NCI-H226 (cell line): Measurements from ENCODE around the gene DNMT3A.

Experiments used
- DNase-seq: peaks from one replicate; pipeline ENCODE4 v3.0.0-alpha.2; 2015

DNMT3A gene

GRCh38 chr2:25323610-25324189 lies 18.0 kb downstream of the DNMT3A start:
- DNase-seq, result no peak

- DNase-seq, result no peak
Measured at GRCh38 chr2:25323042-25323514, 18.6 kb downstream of the DNMT3A start.

GRCh38 chr2:25322312-25322711 lies 19.4 kb downstream of the DNMT3A start:
- no peak for DNase-seq

- DNase-seq, result no peak
Measured at GRCh38 chr2:25320077-25320476, 21.6 kb downstream of the DNMT3A start.

- DNase-seq, result no peak
Measured at GRCh38 chr2:25316101-25316500, 25.6 kb downstream of the DNMT3A start.

- DNase-seq, result no peak
Measured at GRCh38 chr2:25315316-25315680, 26.4 kb downstream of the DNMT3A start.

GRCh38 chr2:25314514-25315315 lies 27.0 kb downstream of the DNMT3A start:
- DNase-seq, result peak; percentile 32

- DNase-seq, result no peak
Measured at GRCh38 chr2:25313711-25314513, 27.8 kb downstream of the DNMT3A start.

GRCh38 chr2:25312958-25313710 lies 28.6 kb downstream of the DNMT3A start:
- no peak for DNase-seq

- DNase-seq, result no peak
Measured at GRCh38 chr2:25311865-25312575, 29.7 kb downstream of the DNMT3A start.

GRCh38 chr2:25310965-25311864 lies 30.5 kb downstream of the DNMT3A start:
- no peak for DNase-seq

- no peak for DNase-seq
Measured at GRCh38 chr2:25310709-25310964, 31.1 kb downstream of the DNMT3A start.

- DNase-seq, result no peak
Measured at GRCh38 chr2:25309402-25309801, 32.3 kb downstream of the DNMT3A start.

- no peak for DNase-seq
Measured at GRCh38 chr2:25308599-25308998, 33.1 kb downstream of the DNMT3A start.

- no peak for DNase-seq
Measured at GRCh38 chr2:25307949-25308557, 33.7 kb downstream of the DNMT3A start.

- no peak for DNase-seq
Measured at GRCh38 chr2:25306777-25307368, 34.9 kb downstream of the DNMT3A start.

- no peak for DNase-seq
Measured at GRCh38 chr2:25305775-25306174, 36.0 kb downstream of the DNMT3A start.

GRCh38 chr2:25304826-25305596 lies 36.7 kb downstream of the DNMT3A start:
- DNase-seq, result no peak

- no peak for DNase-seq
Measured at GRCh38 chr2:25304321-25304720, 37.4 kb downstream of the DNMT3A start.
